ENCODE results near the gene HLA-A.
"Not testable (repeated sequence)": the region's sequence is repeated elsewhere in the genome, so short reads cannot be mapped to it uniquely, and the experiment has no call there.

Gene HLA-A

DNA sequence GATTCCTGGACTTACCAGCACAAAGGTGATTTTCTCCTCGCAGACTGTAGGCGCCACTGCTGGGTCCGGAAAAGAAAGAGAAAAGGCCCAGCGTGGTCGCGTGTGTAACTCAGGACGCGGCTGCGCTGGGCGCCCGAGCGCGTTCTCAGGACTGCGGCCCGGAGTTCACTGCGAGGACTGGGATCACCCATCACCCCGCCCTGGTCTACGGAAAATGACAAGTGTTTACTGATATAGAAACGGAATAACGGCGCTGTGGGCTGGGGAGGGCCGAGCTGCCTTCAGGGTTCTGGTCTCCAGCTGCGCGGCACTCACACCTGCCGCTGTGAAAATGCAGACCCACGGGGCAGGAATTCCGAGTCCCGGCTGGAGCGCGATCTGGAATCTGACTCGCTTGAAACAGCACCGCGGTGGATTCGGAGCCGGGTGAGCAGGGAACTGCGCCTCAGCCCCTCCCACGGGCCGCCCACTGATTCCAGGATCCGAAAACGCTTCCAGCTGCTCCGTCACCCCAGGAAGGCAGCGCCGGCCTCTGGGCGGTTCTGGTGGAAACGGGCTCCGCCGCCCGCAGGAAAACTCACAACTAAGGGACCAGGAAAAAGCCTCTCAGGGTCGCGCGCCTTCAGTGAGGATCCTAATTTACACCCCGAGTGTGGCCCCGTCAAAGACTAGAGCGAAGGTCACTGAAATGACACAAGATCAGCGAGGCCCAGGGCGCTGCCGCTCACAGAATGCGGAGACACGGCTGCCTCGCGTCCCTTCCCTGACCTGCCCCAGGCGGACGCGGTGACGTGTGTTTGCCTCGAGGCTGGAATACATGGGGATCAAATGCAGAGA lies 34.5 kb downstream of the HLA-A start:
- peak; percentile 37 for DNase-seq
- Mint-ChIP-seq H3K4me3 (peak overlapping the region; percentile 93 to 95), H3K36me3 (peaks cover 0 to 27% of the 10 kb centered on the region in 2 donors), H3K9me3 (no peaks in the 10 kb centered on the region), H3K4me1 (peaks cover 30 to 39% of the 10 kb centered on the region in 2 donors), H3K27me3 (peaks cover 54 to 63% of the 10 kb centered on the region in 2 donors), H3K27ac (peak overlapping the region; percentile 90)
- peak; percentile 86 to 94 for ATAC-seq (replicated peaks)

DNA sequence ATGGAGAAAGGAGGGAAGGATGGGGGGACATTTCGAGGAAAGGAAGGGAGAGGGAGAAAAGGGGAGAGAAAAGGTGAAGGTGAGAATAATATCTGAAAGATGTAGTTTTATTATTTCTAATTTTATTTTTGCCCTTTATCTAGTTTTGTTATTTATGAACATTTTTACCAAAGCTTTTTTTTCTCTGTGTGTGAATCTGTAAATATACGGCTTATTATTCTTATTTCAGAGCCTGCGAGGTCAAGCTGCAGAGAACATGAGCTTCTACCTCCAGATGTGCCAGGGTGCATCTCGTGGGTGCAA lies 35.0 kb downstream of the HLA-A start:
- peaks cover 27 to 36% of the 10 kb centered on the region in 2 donors for H3K4me1 Mint-ChIP-seq
- H3K4me3 Mint-ChIP-seq: peak overlapping the region; percentile 93 to 95
- H3K36me3 Mint-ChIP-seq: peaks cover 0 to 22% of the 10 kb centered on the region in 2 donors
- H3K27ac Mint-ChIP-seq: no peak overlapping the region
- H3K9me3 Mint-ChIP-seq: no peaks in the 10 kb centered on the region
- ATAC-seq (replicated peaks) (no peak), DNase-seq (no peak)
- peaks cover 48 to 58% of the 10 kb centered on the region in 2 donors for H3K27me3 Mint-ChIP-seq

DNA sequence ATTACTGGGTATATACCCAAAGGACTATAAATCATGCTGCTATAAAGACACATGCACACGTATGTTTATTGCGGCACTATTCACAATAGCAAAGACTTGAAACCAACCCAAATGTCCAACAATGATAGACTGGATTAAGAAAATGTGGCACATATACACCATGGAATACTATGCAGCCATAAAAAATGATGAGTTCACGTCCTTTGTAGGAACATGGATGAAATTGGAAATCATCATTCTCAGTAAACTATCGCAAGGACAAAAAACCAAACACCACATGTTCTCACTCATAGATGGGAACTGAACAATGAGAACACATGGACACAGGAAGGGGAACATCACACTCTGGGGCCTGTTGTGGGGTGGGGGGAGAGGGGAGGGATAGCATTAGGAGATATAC lies 37.7 kb downstream of the HLA-A start:
- not testable (repeated sequence) for H3K36me3 Mint-ChIP-seq; H3K27ac Mint-ChIP-seq; H3K9me3 Mint-ChIP-seq; ATAC-seq (replicated peaks); H3K4me3 Mint-ChIP-seq; DNase-seq
- peaks cover 16 to 24% of the 10 kb centered on the region in 2 donors for H3K4me1 Mint-ChIP-seq
- H3K27me3 Mint-ChIP-seq: peaks cover 27 to 31% of the 10 kb centered on the region in 2 donors

DNA sequence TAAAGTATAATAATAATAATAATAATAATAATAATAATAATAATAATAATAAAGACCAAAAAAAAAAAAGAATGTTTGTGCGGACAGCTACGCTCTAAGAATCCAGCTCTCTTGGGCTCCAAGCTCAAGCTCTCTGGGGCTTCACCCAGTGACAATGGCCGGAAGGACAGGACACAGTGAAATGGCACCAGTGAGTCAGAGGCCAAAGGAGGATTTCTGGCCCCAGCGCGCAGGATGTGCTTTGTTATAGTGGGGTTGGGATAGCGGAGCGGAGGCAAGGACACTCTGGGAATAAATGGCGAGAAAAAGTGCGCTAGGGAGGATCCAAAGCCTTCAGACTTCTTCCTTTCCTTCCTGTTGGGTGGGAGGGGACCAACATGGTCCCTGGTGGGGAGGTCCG lies 38.2 kb downstream of the HLA-A start:
- Mint-ChIP-seq H3K27me3 (peaks cover 22 to 26% of the 10 kb centered on the region in 2 donors), H3K9me3 (no peaks in the 10 kb centered on the region), H3K36me3 (peaks cover 0 to 6% of the 10 kb centered on the region in 2 donors), H3K4me1 (peaks cover 12 to 19% of the 10 kb centered on the region in 2 donors), H3K27ac (no peak overlapping the region), H3K4me3 (no peak overlapping the region)
- DNase-seq: no peak
- no peak for ATAC-seq (replicated peaks)

DNA sequence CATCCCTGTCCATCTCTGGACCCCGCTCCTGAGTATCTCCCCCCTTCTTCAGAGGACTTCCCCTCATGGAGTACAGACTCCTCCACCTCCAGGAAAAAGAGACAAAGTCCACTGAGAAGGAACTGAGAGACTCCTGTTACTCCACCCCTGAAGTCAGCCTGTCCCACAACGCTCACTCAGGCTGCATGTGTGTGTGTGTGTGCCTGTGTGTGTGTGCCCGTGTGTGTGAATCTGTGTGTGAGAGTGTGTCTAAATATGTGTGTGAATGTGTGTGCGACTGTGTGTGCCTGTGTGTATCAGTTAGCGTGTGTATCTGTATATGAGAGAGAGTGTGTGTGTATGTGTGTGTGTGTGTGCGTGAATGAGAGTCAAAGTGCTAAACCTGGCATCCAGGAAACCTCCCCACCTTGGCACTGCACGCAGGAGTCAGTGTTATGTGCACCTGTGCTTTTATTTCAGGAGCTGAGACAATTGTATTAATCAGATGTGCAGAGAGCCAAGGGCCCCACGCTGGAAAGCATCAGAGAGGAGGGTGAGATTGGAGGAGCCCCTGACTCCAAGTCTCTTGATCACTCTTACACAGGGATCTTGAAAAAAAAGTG lies 39.0 kb downstream of the HLA-A start:
- Mint-ChIP-seq H3K27ac (no peak overlapping the region), H3K4me1 (peaks cover 5 to 11% of the 10 kb centered on the region in 2 donors), H3K27me3 (peaks cover 14 to 18% of the 10 kb centered on the region in 2 donors), H3K36me3 (peaks cover 0 to 6% of the 10 kb centered on the region in 2 donors), H3K9me3 (no peaks in the 10 kb centered on the region), H3K4me3 (no peak overlapping the region)
- DNase-seq: no peak
- ATAC-seq (replicated peaks): no peak

DNA sequence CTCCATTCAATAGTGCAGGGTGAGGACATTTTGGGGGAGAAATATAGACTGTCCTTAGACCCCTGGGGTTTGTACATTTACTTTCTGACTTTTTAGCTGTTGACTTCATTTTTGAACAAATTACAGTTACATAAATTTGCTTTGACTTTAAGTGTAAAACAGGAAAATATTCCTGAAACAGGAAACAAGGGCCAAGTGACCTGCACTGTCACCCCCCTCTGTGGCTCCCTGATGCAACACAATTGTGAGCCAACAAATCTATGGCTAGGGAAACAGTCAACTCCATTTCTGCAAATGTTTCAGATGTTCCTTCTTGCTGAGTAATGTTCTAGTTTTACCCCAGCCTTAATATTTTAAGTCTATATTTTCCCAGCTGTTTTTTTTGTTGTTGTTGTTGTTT lies 39.8 kb downstream of the HLA-A start:
- H3K4me1 Mint-ChIP-seq: peaks cover 2 to 4% of the 10 kb centered on the region in 2 donors
- peaks cover 8 to 11% of the 10 kb centered on the region in 2 donors for H3K27me3 Mint-ChIP-seq
- H3K9me3 Mint-ChIP-seq: no peaks in the 10 kb centered on the region
- peaks cover 0 to 2% of the 10 kb centered on the region in 2 donors for H3K36me3 Mint-ChIP-seq
- H3K27ac Mint-ChIP-seq: no peak overlapping the region
- H3K4me3 Mint-ChIP-seq: no peak overlapping the region
- DNase-seq (no peak), ATAC-seq (replicated peaks) (no peak)

DNA sequence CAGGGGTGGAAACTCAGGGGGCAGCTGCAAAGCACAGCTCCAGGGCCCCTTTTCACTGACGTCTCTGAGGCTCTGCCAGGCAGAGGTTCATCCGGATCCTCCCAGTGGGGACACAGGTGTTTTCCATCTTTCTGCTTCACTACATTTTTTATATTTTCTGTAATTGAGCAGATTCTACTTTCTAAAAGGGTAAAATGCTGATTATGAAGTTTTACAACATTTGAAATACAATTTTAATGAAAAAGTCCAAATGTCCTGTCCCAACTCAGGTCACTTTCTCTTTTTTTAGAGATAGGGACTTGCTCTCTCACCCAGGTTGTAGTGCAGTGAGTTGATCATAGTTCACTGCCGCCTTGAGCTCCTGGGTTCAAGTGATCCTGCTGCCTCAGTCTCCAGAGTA lies 41.9 kb downstream of the HLA-A start:
- ATAC-seq (replicated peaks) (no peak), DNase-seq (no peak)
- no peaks in the 10 kb centered on the region for H3K9me3 Mint-ChIP-seq
- no peaks in the 10 kb centered on the region for H3K4me1 Mint-ChIP-seq
- H3K4me3 Mint-ChIP-seq: no peak overlapping the region
- H3K27ac Mint-ChIP-seq: no peak overlapping the region
- peaks cover 5 to 7% of the 10 kb centered on the region in 2 donors for H3K27me3 Mint-ChIP-seq
- no peaks in the 10 kb centered on the region for H3K36me3 Mint-ChIP-seq

DNA sequence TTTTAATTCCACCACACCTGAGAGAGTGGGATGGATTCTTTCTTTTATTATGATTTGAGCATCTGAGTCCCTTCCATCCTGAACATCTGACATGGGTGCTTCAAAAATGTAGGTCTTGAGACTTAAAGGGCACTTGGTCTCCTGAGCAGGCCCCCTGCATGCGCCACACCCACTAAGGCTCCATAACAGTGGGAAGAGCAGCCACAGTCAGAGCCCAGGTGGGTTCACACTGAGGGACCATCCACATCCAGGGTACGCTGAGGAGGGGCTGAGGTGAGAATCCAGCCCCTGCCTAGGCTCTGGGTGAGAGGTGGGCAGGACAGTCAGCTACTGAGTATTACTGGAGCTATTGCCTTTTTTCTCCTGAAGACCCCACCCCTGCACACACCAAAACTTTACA lies 42.7 kb downstream of the HLA-A start:
- H3K27me3 Mint-ChIP-seq: peaks cover 5 to 7% of the 10 kb centered on the region in 2 donors
- no peak overlapping the region for H3K27ac Mint-ChIP-seq
- H3K4me1 Mint-ChIP-seq: no peaks in the 10 kb centered on the region
- H3K36me3 Mint-ChIP-seq: no peaks in the 10 kb centered on the region
- no peak overlapping the region for H3K4me3 Mint-ChIP-seq
- DNase-seq: no peak
- ATAC-seq (replicated peaks): no peak
- H3K9me3 Mint-ChIP-seq: no peaks in the 10 kb centered on the region

DNA sequence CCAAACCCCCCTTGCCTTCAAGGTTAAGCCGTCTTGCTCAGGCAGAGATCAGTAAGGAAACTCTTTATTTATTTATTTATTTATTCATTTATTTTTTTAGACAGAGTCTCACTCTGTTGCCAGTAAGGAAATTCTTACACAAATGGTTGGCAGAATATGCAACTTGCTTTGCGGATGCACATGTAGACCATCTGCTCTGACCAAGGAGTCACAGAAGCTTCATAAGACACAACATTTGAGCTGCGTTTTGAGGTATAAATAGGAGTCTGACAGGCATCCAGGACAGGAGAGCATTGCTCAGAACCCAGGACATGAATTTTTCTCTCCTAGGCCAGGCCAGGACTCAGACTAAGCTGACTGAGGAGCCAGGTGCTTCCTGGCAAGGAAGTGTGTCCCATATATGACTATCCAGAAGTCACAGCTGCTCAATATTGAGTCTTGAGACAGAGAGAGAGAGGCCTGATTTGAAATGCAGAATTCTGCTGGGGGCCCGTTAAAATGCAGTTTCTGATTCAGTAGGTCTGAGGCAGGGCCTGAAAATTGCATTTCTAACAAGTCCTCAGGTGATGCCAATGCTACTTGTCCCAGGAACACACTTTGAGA lies 43.9 kb downstream of the HLA-A start:
- Mint-ChIP-seq H3K4me3 (no peak overlapping the region), H3K4me1 (no peaks in the 10 kb centered on the region), H3K36me3 (no peaks in the 10 kb centered on the region), H3K27me3 (peaks cover 4 to 5% of the 10 kb centered on the region in 2 donors), H3K9me3 (no peaks in the 10 kb centered on the region), H3K27ac (no peak overlapping the region)
- ATAC-seq (replicated peaks) (no peak), DNase-seq (no peak)

DNA sequence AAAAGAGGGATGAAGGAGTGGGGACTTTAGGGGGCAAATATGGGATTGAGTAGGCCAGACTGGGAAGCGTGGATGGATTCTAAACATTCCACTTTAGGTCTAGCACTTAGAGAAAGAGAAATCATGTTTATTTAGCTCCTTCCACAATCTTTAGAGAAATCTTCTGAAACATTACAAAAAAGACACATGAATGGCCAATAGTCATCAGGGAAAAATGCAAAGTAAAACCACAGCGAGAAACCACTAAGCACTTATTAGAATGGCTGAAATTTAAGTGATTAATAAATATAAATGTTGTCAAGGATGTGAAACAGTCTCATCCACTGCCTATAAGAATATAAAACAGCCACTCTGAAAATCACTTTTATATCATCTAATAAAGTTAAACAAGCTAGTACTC lies 46.9 kb downstream of the HLA-A start:
- H3K4me1 Mint-ChIP-seq: no peaks in the 10 kb centered on the region
- ATAC-seq (replicated peaks): no peak
- H3K36me3 Mint-ChIP-seq: no peaks in the 10 kb centered on the region
- no peak overlapping the region for H3K4me3 Mint-ChIP-seq
- peaks cover 0 to 9% of the 10 kb centered on the region in 2 donors for H3K27me3 Mint-ChIP-seq
- no peak for DNase-seq
- no peaks in the 10 kb centered on the region for H3K9me3 Mint-ChIP-seq
- no peak overlapping the region for H3K27ac Mint-ChIP-seq

DNA sequence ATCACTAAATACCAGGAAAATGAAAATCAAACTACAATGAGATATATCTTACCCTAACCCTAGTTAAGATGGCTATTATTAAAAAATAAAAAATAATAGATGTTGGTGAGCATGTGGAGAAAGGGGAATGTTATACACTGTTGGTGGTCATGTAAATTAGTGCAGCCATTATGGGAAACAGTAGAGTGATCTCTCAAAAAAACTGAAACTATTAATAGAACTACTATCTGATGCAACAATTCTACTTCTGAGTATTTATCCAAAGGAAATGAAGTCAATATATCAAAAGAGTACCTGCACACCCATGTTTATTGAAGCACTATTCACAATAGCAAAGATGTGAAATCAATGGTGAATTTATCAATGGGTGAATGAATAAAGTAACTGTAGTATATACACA lies 48.6 kb downstream of the HLA-A start:
- ATAC-seq (replicated peaks) (no peak), DNase-seq (no peak)
- Mint-ChIP-seq H3K9me3 (no peaks in the 10 kb centered on the region), H3K36me3 (no peaks in the 10 kb centered on the region), H3K4me1 (no peaks in the 10 kb centered on the region), H3K4me3 (no peak overlapping the region), H3K27me3 (peaks cover 0 to 9% of the 10 kb centered on the region in 2 donors), H3K27ac (no peak overlapping the region)

DNA sequence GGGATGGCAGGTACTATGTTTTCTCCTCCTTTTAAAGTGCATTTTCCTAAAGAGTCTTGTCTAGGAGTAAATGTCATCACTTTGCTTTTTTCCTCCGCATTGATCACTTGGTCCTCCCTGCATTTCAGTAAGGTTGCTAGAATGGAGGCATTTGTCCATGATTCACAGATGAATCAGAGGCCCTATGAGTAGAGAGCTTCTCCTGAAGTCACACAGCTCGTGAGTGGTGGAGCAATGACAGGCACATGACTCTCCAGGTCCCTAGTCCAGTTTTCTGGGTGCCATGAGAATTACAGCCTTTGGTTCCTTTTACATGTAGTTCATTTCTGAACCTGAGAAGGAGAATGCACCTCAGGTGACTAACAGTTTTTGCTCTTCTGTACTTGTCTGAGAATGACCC lies 50.5 kb downstream of the HLA-A start:
- Mint-ChIP-seq H3K36me3 (no peaks in the 10 kb centered on the region), H3K4me1 (no peaks in the 10 kb centered on the region), H3K9me3 (no peaks in the 10 kb centered on the region), H3K27me3 (peaks cover 10 to 20% of the 10 kb centered on the region in 2 donors), H3K27ac (no peak overlapping the region), H3K4me3 (no peak overlapping the region)
- DNase-seq (no peak), ATAC-seq (replicated peaks) (no peak)

DNA sequence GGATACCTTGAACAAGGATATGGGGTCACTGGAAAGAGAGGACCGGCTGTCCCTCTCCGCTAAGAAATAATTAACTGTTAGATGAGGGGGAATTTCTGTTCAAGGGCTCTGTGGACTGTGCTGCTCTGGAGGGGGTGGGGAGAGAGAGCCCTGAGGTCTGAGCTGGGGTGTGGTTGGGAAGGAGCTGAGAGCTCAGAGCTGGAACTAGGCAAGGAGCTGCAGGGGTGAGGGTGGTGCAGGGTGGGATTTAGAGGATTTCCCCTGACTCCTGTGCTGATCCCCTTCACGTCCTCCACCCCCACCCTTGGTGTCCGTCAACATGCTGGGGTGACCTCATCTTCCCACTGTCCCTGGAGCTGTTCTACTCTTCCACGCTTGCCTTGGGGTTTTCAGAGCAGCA lies 52.5 kb downstream of the HLA-A start:
- DNase-seq: no peak
- H3K4me3 Mint-ChIP-seq: no peak overlapping the region
- H3K36me3 Mint-ChIP-seq: no peaks in the 10 kb centered on the region
- no peak overlapping the region for H3K27ac Mint-ChIP-seq
- peaks cover 17 to 28% of the 10 kb centered on the region in 2 donors for H3K27me3 Mint-ChIP-seq
- H3K4me1 Mint-ChIP-seq: no peaks in the 10 kb centered on the region
- ATAC-seq (replicated peaks): no peak
- H3K9me3 Mint-ChIP-seq: no peaks in the 10 kb centered on the region

DNA sequence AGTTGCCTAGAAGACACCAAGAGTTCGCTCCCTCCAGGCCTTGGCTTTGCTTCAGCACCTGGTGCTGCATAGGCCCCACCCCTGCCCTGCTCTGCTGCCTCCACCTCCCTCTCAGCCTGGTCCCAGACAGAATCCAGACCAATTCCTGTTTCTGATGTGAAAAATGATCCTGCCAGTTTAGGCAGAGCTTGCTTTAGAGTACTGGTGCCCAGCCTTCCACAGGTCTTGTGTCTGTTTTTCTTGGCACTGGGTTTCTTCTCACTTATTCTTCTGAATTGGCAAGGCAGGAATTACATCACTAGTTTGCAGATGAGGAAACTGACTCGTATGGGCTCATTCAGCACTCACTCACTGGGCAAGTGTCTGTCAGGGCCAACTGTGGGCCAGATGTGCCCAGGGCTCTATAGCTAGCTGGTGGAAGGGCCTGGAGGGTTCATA lies 53.0 kb downstream of the HLA-A start:
- Mint-ChIP-seq H3K27me3 (peaks cover 17 to 28% of the 10 kb centered on the region in 2 donors), H3K27ac (no peak overlapping the region), H3K9me3 (no peaks in the 10 kb centered on the region), H3K36me3 (no peaks in the 10 kb centered on the region), H3K4me3 (no peak overlapping the region), H3K4me1 (no peaks in the 10 kb centered on the region)
- DNase-seq (no peak), ATAC-seq (replicated peaks) (no peak)
